ENCODE data around the gene SFN. TPM values are rescaled to one million over a fixed set of nuclear protein-coding genes. Genes with fewer than 3 reads are reported as not detected.

The SFN gene
- total RNA-seq, 4 donors from 2014 or later = 0.81 to 51.6 (median 6.9) TPM

GRCh38 chr1:26848499-26848898 lies 14.4 kb upstream of the SFN start:
- no peak overlapping the region for H3K4me3 ChIP-seq
- no peak for ATAC-seq
- peaks cover 0 to 26% (median 7%) of the 10 kb centered on the region in 3 donors for H3K4me1 ChIP-seq
- peaks cover 0 to 81% of the 10 kb centered on the region in 2 donors for H3K36me3 ChIP-seq
- WGBS, 2 donors (ENCODE audit: low coverage in 1 of 2) = 100% methylated on average over 1 of the region's 10 CpGs; no CpG with 5 or more reads in 1 of the 2 donors
- no peaks in the 10 kb centered on the region for H3K27me3 ChIP-seq
- H3K9me3 ChIP-seq = no peaks in the 10 kb centered on the region
- TF ChIP-seq POLR2A (IDR thresholded peaks at IDR 0.05) (no peak), POLR2AphosphoS5 (IDR thresholded peaks at IDR 0.05) (no peak), EP300 (IDR thresholded peaks at IDR 0.05) (no peak), CTCF (IDR thresholded peaks at IDR 0.05) (no peak)
- peak overlapping the region in 3 of 4 donors; percentile 56 to 79 (median 78) for H3K27ac ChIP-seq

- Histone ChIP-seq H3K27me3 (no peaks in the 10 kb centered on the region), H3K9me3 (no peaks in the 10 kb centered on the region), H3K4me3 (no peak overlapping the region), H3K4me1 (peaks cover 0 to 26% (median 7%) of the 10 kb centered on the region in 3 donors), H3K36me3 (peaks cover 0 to 81% of the 10 kb centered on the region in 2 donors), H3K27ac (peak overlapping the region in 3 of 4 donors; percentile 56 to 79 (median 78))
- WGBS, 2 donors (ENCODE audit: low coverage in 1 of 2) = 0% methylated on average over 1 of the region's 10 CpGs; no CpG with 5 or more reads in 1 of the 2 donors
- TF ChIP-seq EP300 (IDR thresholded peaks at IDR 0.05) (no peak), POLR2AphosphoS5 (IDR thresholded peaks at IDR 0.05) (peak; percentile 50), CTCF (IDR thresholded peaks at IDR 0.05) (no peak), POLR2A (IDR thresholded peaks at IDR 0.05) (no peak)
- ATAC-seq = peak; percentile 55
These were observed 13.8 kb upstream of the SFN start for GRCh38 chr1:26848941-26849774.

GRCh38 chr1:26851106-26851684 lies 11.8 kb upstream of the SFN start:
- 60 to 81% methylated on average over 1 to 7 of the region's 12 CpGs for WGBS, 2 donors (ENCODE audit: low coverage in 1 of 2)
- no peak for ATAC-seq
- Histone ChIP-seq H3K4me1 (peaks cover 0 to 26% (median 7%) of the 10 kb centered on the region in 3 donors), H3K27me3 (no peaks in the 10 kb centered on the region), H3K36me3 (peaks cover 0 to 96% of the 10 kb centered on the region in 2 donors), H3K4me3 (no peak overlapping the region), H3K27ac (no peak overlapping the region), H3K9me3 (no peaks in the 10 kb centered on the region)
- no peak for TF ChIP-seq EP300 (IDR thresholded peaks at IDR 0.05)
- no peak for TF ChIP-seq POLR2A (IDR thresholded peaks at IDR 0.05)

GRCh38 chr1:26852701-26853100 lies 10.2 kb upstream of the SFN start:
- Histone ChIP-seq H3K9me3 (no peaks in the 10 kb centered on the region), H3K27ac (no peak overlapping the region), H3K4me1 (peaks cover 0 to 26% (median 7%) of the 10 kb centered on the region in 3 donors), H3K4me3 (no peak overlapping the region), H3K36me3 (peaks cover 0 to 99% of the 10 kb centered on the region in 2 donors), H3K27me3 (no peaks in the 10 kb centered on the region)
- WGBS, 2 donors (ENCODE audit: low coverage in 1 of 2) = 35 to 59% methylated on average over 2 to 7 of the region's 9 CpGs
- no peak for TF ChIP-seq EP300 (IDR thresholded peaks at IDR 0.05)
- no peak for TF ChIP-seq POLR2A (IDR thresholded peaks at IDR 0.05)
- no peak for TF ChIP-seq CTCF (IDR thresholded peaks at IDR 0.05)
- no peak for TF ChIP-seq POLR2AphosphoS5 (IDR thresholded peaks at IDR 0.05)
- no peak for ATAC-seq

GRCh38 chr1:26853156-26853555 lies 9.8 kb upstream of the SFN start:
- TF ChIP-seq POLR2AphosphoS5 (IDR thresholded peaks at IDR 0.05) (peak; percentile 48), EP300 (IDR thresholded peaks at IDR 0.05) (no peak), CTCF (IDR thresholded peaks at IDR 0.05) (peak in 3 of 4 experiments; percentile 84 to 91 (median 86))
- no peaks in the 10 kb centered on the region for H3K9me3 ChIP-seq
- peaks cover 0 to 23% (median 7%) of the 10 kb centered on the region in 3 donors for H3K4me1 ChIP-seq
- H3K27me3 ChIP-seq = no peaks in the 10 kb centered on the region
- H3K36me3 ChIP-seq = peaks cover 0 to 99% of the 10 kb centered on the region in 2 donors
- WGBS, 2 donors (ENCODE audit: low coverage in 1 of 2) = 6 to 17% methylated on average over 1 to 2 of the region's 3 CpGs
- H3K27ac ChIP-seq = no peak overlapping the region
- ATAC-seq = peak; percentile 87
- no peak overlapping the region for H3K4me3 ChIP-seq

Data from gastroesophageal sphincter (tissue), 4 donors.